Chondrocyte (in vitro differentiated cells): Measurements from ENCODE around the gene RAB10. TPM values are rescaled to one million over a fixed set of nuclear protein-coding genes. Genes with fewer than 3 reads are reported as not detected.

Experiments used
- DNase-seq: peaks from one replicate; pipeline ENCODE4 v3.0.0; 2021; ENCODE audit warnings: mixed read lengths, low spot score
- H3K27ac Mint-ChIP-seq: one replicate; pipeline ENCODE4 v1.8.0; 2021; ENCODE audit warnings: mild to moderate bottlenecking, moderate library complexity, mixed read lengths; ENCODE audit not compliant: unreplicated experiment
- H3K27me3 Mint-ChIP-seq: 2 replicates; pipeline ENCODE4 v1.8.0; 2021; ENCODE audit warnings: low read depth, mixed read lengths
- H3K36me3 Mint-ChIP-seq: 2 replicates; pipeline ENCODE4 v1.8.0; 2021; ENCODE audit warnings: low read depth, mixed read lengths
- H3K4me1 Mint-ChIP-seq: 2 replicates; pipeline ENCODE4 v1.8.0; 2021; ENCODE audit warnings: low read depth, mild to moderate bottlenecking, mixed read lengths
- H3K4me3 Mint-ChIP-seq: one replicate; pipeline ENCODE4 v1.8.0; 2021; ENCODE audit warnings: mild to moderate bottlenecking, moderate library complexity, mixed read lengths; ENCODE audit not compliant: unreplicated experiment
- H3K9me3 Mint-ChIP-seq: 2 replicates; pipeline ENCODE4 v1.8.0; 2021; ENCODE audit warnings: low read depth, mixed read lengths
- CTCF ChIP-seq: fragments of 200-600 bp; sonication (generic); IDR thresholded peaks from 2 replicates; pipeline ENCODE4 v1.5.0; 2021; ENCODE audit warnings: antibody characterized with exemption, mild to moderate bottlenecking, moderate library complexity
- total RNA-seq: library from RNA; stranded (reverse); gene quantifications from 3 replicates; pipeline ENCODE4 v1.2.1, GENCODE V29; 2021

Gene RAB10
- total RNA-seq, 1 donor from 2014 or later = 153 TPM

- Mint-ChIP-seq H3K36me3 (no peaks in the 10 kb centered on the region), H3K4me1 (peaks cover 7% of the 10 kb centered on the region), H3K27ac (no peak overlapping the region), H3K4me3 (no peak overlapping the region), H3K9me3 (no peaks in the 10 kb centered on the region), H3K27me3 (peaks cover 11% of the 10 kb centered on the region)
- peak; percentile 79 for DNase-seq
- no peak for TF ChIP-seq CTCF
Observed at GRCh38 chr2:26170795-26171194, 136.9 kb downstream of the RAB10 start.

- Mint-ChIP-seq H3K27ac (no peak overlapping the region), H3K4me3 (peak overlapping the region; percentile 69), H3K9me3 (no peaks in the 10 kb centered on the region), H3K4me1 (peaks cover 7% of the 10 kb centered on the region), H3K36me3 (no peaks in the 10 kb centered on the region), H3K27me3 (peaks cover 13% of the 10 kb centered on the region)
- peak; percentile 87 for DNase-seq
- TF ChIP-seq CTCF = no peak
Observed at GRCh38 chr2:26172189-26172870, 138.4 kb downstream of the RAB10 start.

GRCh38 chr2:26172871-26173775 lies 139.2 kb downstream of the RAB10 start, which contains the start of gene GAREM2:
Gene GAREM2, plus strand, starts transcription at chr2:26173088. Its CDS starts 133 bp downstream, at chr2:26173221.
- Mint-ChIP-seq H3K9me3 (no peaks in the 10 kb centered on the region), H3K27me3 (peaks cover 13% of the 10 kb centered on the region), H3K4me3 (peak within 1 kb of the TSS; percentile 69), H3K27ac (no peak within 1 kb of the TSS), H3K36me3 (no peaks in the 10 kb centered on the region), H3K4me1 (peaks cover 7% of the 10 kb centered on the region)
- DNase-seq = no peak
- TF ChIP-seq CTCF = no peak

- H3K4me3 Mint-ChIP-seq = peak overlapping the region; percentile 41
- TF ChIP-seq CTCF = no peak
- H3K27ac Mint-ChIP-seq = no peak overlapping the region
- no peaks in the 10 kb centered on the region for H3K36me3 Mint-ChIP-seq
- H3K27me3 Mint-ChIP-seq = peaks cover 13% of the 10 kb centered on the region
- H3K9me3 Mint-ChIP-seq = no peaks in the 10 kb centered on the region
- peaks cover 7% of the 10 kb centered on the region for H3K4me1 Mint-ChIP-seq
- DNase-seq = peak; percentile 90
Observed at GRCh38 chr2:26173776-26174482, 140.0 kb downstream of the RAB10 start.
